ENCODE results near the gene HS1BP3.

HS1BP3 gene

DNA sequence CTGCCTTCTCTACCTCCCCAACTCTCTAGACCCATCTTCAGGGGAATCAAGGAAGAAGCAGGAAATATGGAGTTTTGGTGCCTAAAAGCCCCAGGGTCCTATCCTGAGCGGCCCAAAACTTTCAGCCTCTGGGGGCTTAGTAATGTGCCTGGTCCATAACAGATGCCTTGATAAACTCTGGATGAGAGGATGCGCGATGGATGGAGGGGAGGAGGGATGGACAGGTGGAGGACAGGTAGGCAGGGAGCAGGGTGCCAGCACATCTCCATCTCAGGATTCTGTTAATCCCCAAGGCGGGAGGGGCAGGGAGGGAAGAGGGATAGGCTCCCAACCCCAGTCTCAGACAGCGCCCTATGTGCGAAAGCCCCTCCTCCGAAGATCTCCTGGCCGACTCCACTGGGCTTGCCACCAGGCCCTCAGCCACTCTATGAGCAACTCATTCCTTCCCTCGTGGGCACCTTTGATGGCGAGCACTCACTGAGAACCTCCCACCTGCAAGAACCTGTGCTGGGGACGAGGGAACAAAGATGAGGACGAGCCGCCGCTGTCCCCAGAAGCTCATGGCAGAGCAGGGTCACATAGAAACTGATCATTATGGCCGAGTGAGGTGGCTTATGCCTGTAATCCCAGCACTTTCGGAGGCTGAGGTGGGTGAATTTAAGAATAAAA is 23.1 kb downstream of the HS1BP3 start:
- DNase-seq: no peak

DNA sequence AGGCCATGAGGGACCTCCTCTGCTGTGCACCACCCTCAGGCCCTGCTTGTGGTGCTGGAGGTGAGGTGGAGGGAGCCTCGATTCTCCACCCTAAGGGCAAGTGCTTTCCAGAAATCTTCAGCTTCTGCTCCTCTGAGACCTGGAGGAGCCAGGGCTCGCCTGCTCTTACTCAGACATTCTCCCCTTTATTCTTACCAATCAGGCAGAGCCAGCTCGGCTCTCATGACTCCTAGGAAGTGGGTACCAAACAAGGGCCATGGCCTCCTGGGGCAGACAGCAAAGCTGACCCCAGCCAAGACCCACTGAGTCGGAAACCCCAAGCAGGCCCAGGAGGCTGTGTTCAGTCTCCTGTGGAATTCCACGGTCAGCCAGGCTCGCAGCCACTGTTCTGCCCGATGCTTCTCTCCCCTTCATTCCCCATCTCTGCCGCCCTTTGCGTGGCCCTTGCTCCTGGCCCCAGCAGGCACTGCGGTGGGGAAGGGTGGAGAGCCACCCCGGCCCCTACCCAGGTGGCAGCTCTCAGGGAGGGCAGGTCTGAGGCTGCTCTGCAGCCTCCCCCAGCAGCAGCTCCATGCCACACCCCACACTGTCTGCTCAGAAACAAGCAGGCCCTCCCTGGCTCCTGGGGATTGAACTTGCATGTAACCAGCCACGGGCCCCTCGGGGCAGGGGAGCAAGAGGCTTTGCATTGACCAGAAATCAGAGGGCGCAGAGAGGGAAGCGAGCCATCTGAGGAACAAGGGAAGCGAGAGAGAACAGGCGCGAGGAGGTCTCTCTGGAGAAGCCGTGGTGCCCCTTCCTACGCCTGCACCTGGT is 24.0 kb downstream of the HS1BP3 start:
- no peak for DNase-seq

DNA sequence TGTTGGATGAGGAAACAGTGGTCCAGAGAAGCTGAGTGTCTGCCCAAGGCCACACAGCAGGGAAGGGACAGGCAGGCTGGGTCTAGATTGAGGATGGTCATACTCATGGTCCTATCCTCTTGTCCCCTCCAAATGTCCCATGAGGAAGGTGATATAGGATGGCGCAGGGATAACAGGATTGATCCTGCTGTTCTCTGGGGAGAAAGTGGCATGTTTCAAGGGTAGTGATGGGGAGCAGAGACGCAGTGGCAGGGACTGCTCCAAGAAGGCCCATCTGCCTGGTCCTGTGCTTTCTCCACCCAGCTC is 24.6 kb downstream of the HS1BP3 start:
- no peak for DNase-seq

DNA sequence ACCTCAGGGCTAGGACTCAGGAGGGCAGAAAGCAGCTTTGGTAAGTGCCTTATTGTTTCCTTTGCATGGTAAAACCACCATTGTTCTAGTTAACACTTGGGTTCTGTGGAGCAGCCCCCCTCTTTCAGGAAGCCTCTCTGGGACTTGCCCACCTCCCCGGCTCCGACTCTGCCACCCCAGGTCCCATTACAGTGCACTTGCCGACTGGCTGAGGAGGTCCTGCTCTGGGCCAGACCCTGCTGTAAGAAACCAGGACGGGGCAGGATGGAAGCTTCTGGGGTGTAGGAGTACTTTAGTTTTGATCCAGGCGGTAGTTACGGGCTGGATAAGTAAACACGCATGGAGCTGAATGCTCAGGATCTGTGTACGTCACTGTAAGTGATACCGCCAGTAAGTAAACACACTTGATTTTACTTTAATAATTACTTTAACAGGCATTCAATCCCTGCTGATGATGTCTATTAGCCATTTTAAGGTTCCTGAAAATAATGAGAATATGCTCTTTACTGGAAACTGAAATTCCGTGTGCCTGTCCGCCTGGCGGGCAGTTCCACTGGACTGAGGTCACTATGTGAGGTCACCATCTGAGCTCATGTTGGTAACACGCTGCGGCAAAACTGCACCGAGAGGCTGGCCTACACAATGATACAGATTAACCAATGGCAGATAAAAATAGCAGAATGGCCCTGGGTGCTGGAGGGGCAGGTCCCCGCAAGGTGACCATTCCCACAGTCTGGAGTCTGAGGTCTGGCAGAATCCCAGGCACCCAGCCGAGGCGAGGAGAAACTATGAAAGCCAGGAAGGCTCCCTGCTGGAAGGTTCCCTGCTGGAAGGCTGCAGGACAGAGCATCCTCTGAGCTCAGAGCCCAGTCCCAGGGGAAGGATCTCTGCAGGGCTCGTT is 25.2 kb downstream of the HS1BP3 start:
- DNase-seq: no peak

DNA sequence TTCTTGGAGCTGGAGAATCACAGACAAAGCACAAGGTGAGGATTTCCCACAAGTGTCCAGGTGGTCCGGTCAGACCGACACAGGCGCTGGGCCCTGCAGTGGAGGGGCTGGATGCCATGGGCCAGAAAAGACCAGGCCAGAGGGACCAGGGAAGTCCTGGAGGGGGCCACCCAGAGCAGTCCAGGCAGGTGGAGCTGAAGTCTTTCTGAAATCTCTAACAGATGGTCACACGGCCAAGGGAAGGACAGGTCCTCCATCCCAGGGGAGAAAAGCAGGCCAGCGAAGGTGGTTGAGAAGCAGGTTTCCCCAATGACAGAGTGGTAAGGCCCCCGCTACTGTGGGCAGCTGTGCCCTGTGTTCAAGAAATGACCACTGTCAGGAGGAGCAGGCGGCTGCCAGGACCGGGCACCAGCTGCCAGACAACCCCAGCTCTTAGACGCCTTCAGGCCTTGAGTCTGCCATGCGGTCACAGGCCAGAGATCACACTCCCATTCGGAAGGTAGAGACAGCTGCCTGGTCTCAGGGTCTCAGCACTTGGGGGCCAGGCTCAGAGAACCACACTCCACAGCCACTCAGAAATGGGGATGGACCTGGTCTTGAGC is 25.9 kb downstream of the HS1BP3 start:
- no peak for DNase-seq

DNA sequence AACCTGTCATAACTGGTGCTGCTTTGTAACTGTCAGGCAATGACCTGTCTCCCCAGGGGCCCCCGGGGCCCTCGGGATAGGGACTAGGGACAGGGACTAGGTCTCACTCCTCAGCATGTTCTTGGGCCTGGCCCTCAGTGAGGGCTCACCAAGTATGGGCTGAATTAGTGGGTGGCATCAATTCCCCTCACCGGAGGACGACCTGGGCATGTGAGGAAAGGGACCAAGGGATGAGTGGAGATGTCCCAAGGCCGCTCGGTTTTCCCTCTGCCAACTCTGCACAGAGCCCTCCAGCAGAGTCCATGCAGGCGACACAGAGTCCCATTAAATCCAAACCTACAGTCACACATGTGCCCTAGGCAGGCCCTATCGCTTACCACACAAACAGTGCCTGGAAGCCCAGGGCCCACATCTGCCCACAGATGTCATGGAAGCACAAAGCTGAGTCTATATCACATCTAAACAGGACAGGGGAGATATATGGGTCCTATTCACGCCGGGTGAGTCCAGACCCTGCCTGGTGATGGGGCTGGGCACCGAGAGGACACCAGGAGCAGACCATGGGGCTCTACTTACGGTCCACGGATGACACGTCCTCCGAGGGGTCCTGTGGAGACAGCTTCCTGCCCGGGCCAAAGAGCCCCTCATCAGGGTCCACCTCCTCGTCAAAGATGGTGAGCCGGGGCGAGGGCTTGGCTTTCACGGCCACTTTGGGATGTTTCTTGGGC is 26.6 kb downstream of the HS1BP3 start:
- no peak for DNase-seq

DNA sequence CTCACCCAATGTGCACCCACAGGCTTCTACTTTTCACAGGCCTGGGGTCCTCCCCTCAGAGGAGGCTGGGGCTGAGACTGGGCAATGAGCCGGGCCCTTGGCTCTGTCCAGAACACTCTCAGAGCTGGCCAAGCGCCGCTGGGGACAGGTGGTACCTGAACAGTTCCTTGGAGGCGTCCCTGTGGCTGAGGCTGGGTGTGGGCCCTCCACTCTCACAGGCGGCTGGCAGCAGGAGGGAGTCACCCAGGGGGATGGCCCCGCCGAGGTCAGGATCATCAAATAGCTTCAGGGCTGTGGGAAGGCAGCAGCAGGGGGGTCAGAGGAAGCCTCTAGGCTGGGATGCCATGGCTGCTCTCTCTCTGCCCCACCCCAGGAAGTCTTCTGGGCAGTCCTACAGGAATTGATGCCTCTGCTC is 27.1 kb downstream of the HS1BP3 start:
- DNase-seq: no peak

DNA sequence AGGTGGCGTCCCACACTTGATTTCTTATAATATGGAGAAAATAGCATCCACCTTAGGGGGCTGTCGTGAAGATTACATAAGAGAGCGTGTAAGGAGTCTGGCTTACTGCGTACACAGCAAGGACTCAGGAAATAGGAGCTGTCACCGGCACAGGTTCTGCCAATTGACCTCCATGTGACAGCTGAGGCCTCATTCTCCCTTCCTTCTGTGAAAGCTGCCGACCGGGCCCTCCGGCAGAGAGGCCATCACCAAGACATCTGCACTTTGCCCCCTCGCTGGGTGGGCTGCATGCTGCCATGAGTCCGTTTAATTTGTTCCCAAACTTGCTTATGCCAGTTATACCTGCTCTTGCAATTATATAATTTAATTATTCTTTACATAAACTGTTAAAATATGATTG is 27.7 kb downstream of the HS1BP3 start:
- DNase-seq: no peak

DNA sequence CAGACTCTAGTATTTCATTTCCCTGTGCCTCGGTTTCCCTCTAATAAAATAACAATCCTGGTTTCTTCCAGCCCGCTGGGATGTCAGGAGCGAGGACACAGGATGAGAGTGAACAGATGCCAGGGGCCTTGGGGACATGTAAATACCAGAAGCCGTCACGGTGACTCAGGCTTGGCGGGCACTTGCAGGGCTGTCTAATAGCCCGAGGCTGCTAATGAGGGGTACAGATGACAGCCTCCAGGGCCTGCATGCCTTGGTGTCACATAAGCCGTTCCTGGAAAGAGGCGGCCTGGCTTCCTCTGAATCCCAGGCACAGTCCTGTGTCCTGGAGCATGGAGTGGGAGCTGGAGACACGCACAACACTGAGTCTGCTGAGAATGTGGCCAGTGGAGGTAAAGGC is 28.2 kb downstream of the HS1BP3 start:
- no peak for DNase-seq

DNA sequence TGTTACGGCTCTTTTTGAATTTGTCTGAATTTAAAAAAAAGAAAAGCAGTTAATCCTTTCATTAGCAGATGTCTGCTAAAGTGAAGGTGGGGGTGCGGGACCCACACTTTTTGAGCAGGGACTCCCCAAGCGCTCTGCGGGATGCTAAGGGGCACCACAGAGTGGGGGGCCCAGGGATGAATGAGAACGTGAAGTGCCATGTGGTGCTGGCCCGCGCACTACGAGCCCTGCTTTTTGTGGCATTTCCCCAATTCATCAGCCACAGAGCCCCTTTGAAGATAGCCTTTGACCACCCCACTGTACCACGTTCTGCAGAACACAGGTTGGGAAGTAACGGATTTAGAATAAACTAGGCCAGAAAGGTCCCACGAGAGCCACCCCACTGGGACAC is 28.6 kb downstream of the HS1BP3 start:
- DNase-seq: no peak

DNA sequence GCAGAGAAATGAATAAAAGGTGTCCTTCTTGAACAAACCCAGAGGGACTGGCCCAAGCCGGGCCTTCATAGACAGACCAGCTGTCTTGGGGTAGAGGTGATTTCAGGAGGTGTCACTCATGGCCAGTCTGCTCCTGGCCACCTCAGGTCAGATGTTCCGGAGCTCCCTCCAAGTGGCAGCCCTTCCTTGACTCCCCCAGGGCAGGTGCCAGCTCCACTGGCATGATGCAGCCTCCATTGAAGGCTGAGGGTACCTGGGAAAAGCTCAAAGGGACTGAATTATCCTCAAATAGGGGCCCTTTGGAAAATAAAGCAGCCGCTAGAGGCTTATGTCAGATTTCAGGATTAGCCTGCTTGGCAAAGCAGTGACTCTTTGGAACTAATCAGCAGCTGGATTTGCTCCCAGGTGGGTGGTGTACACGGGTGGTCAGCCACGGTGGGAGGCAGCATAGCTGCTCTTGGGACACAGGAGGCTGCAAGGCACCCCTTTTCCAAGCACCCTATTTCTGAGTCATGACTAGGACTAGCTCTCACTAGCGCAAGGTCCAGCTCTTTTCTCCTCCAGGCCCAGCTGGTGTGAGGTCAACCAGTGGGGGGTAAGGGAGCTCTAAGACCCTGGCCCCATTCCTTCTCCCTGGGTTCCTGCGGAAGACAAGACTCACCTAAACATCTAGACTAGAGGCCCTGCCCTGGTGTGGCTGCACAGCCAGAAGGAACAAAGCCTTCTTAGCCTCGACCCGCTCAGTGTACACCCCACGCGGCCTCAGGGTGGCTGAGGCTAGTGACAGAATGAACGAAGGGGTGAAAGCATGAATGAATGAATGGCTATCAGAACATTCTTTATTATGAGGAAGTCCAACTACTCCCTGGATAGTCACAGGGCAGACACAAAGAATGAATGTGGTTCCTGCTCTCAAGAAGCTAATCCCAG is 29.3 kb downstream of the HS1BP3 start:
- DNase-seq: no peak

DNA sequence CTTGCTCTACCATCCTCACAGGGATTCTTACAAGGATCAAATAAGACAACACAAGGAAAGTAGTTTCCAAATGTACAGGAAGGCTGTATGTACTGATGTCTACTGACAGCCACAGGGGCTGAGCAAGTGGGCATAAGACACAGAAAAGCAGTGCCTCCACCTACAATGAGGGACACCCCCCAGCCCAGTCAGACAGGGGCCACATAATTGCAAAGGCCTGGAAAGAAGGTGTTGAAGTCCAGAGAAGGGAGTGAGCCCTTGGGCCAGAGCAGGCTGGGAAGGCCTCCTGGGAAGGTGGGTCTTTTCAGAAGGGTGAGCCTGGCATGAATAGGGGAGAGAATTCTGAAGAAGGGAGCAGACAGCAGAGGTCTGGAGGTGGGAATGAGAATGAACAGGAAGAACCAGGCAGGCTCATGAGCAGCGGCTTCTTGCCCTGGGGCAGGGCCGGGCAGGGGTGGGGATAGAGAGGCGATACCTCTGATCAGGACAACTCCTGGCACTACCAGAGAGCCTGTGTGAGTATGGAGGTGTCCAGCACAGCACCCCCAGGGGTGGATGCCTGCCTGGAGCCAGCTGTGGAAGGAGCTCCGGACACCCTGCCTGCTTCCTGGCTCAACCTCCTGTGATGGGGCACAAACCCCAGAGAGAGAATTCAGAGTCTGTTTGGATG is 30.1 kb downstream of the HS1BP3 start:
- DNase-seq: no peak

DNA sequence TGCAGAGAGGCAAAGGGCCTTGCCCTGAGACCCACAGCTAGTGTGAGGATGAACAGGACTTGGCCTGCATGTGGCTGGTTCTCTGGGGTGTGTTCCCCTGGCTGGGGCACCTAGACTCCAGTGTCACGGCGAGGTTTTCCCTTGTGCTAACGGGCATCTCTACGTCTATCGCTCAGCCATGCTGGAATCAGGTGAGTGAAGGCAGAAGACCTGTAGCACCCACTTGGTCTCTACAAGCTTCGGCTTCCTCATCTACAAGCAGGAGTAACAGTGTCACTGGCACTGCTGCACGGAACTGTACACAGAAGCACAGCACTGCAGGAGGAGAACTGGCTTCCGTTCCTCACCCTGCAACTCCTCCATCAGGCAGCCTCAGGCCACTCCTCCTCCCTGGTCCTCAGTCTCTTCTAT is 30.6 kb downstream of the HS1BP3 start:
- no peak for DNase-seq

DNA sequence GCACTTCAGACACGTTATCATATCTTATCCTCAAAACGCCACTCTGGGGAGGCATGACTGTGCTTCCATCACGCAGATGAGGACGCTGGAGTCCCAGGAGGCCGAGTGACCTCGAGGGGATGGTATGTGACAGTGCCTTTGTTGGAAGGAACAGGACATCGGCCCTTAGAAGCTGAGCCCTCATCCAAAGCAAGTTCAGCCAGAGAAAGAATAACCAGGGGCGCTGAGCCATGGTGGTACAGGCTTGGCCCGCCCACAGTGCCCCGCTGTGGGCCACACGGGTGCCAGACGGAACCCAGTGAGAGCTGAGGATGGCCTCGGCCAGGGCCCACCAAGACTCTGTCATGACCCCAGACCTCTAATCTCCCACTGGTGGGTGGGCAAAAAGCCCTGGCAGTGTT is 31.3 kb downstream of the HS1BP3 start:
- no peak for DNase-seq

DNA sequence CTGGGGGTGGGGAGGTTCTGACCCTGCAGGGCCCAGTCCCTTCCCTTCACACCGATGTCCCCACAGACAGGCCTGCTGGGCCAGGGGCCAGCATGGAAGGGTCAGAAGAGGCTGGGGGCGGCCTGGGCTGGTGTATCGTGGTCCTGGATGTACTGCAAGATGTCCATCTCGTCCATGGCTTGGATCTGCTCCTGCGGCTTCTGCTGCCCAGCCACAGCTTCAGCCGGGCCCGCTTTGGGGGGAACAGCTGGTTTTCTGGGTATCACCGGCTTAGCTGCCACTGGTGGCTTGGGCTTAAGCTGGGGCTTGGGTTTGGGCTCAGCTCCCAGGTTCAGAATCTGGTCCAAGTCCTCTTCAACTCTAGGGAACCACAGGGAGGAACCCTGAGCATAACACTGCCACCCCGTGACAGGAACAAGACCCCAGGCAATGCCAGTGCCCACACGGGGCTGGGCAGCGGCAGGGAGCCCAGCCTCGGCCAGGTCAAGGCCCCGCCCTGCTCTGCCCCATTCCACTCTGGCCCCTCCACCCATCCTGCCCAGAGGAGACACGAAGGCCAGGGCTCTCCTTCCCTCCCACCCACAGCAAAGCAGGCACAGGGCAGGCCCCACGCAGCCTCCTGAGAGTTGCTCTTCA is 31.9 kb downstream of the HS1BP3 start:
- DNase-seq: no peak

DNA sequence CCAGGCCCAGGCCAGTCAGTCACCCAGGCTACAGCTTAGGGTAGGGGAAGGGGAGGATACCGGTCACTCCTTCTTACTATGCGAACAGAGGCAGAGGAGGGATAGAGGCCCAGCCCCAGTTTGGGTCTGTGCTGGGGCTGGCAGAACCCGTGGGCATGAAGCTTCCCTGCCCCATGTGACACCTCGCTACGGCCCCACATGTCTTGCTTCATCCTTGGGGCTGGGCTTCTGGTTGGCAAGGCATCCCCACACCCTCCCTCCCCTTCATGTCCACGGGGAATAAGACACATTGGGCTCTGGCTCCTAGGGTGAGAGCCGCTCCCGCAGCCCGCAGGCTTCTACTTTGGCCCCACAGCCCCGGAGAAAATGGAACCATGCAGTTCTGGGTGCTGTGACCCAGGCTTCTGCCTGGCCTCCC is 32.4 kb downstream of the HS1BP3 start:
- no peak for DNase-seq

DNA sequence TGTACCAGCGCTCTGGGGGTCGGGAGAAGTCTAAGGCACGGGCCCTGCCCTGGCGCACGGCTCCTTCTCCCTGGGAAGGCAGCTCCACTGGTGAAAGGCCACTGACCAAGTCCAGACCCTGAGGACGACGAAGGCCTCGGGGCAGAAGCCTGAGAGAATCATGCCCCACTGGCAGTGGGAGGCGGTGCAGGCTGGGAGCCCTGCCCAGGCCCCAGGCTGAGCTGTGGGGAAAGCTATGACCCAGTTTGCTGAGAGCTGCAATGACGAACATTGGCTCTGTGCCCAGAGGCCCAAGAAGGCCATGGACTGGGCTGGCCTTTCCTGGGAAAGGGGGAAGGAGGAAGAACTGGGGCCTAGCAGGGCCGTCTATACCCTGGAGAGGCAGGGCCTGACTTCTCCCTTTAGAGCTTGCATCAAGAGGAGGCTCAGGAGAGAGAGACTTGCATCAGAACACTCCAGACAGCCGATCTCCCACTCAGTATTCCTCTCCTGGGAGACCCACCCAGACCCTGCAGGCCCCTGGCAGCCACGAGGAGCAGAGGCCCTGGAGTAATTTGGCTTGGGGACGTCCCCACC is 32.9 kb downstream of the HS1BP3 start:
- no peak for DNase-seq

DNA sequence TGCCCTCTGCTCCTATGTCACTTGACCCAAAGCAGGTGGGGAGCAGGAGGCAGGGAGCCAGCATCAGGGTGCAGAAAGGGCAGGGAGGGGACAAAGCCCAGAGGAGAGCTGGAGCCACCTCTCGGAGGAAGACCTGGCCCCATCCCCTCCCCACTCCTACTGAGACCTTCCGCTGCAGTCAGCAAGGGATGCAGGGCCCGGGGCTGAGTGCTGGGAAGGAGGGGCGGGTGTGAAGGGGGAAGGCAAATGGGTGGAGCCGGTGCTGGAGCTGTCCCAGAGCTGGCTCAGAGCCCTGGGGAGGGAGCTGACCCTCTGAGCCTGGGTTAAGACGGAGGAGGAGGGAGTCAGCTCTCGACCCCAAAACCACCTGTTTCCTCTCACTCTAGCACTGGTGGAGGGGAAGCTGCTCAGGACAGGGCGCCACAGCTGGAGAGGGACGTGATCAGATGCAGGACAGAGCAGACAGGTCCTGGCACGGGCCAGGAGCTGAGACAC is 33.8 kb downstream of the HS1BP3 start:
- no peak for DNase-seq

DNA sequence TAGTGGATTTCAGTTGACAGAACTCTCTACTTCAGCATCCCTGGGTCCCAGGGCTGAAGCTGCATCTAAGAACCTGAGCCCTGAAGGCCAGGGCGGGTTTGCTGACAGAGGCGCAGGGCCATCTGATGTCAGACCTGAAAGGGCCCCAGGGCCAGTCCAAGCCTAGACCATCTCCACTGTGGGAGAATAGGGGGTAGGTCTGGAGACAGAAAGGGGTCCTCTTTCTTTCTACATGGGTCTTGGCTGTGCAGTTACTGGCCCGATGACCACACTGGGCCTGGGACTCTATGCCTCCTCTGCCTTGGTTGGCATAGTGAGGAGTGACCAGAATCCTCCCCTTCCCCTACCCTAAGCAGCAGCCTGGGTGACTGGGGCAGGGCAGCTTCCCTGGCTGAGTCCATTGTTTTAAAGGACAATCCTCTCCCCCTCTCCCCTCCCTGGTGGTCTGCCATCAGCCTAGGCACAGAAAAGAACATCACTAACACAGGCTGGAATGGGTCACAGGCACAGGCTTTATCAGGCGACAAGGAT is 34.5 kb downstream of the HS1BP3 start:
- DNase-seq: no peak

Data from stimulated activated CD8-positive, alpha-beta memory T cell treated with anti-CD3 and anti-CD28 coated beads, Interleukin-4, amount 100 ng/mL, for 48 hours (primary cell).